IPS-NIHi7 (cell line): ENCODE measurements around the gene IL36B.
"Not testable (repeated sequence)": the region's sequence is repeated elsewhere in the genome, so short reads cannot be mapped to it uniquely, and the experiment has no call there.

Source experiments
- DNase-seq: peaks from one replicate; pipeline ENCODE4 v3.0.0; 2012; ENCODE audit warnings: mixed read lengths; ENCODE audit errors: extremely low spot score

IL36B gene

GRCh38 chr2:113052396-113052917 is at the start of gene IL36B:
Gene IL36B, minus strand, starts transcription at chr2:113052867.
- no peak for DNase-seq

GRCh38 chr2:113102133-113102532 is 49.5 kb upstream of the IL36B start:
- no peak for DNase-seq

- no peak for DNase-seq
These were observed 45.9 kb upstream of the IL36B start for GRCh38 chr2:113098532-113098931.

- no peak for DNase-seq
These were observed 45.4 kb upstream of the IL36B start for GRCh38 chr2:113098041-113098440.

GRCh38 chr2:113096842-113097618 is 44.4 kb upstream of the IL36B start:
- DNase-seq: not testable (repeated sequence)

- DNase-seq: not testable (repeated sequence)
These were observed 43.6 kb upstream of the IL36B start for GRCh38 chr2:113096306-113096705.

- no peak for DNase-seq
These were observed 40.9 kb upstream of the IL36B start for GRCh38 chr2:113093613-113093977.

- no peak for DNase-seq
These were observed 40.4 kb upstream of the IL36B start for GRCh38 chr2:113092864-113093612.

GRCh38 chr2:113091231-113091896 is 38.7 kb upstream of the IL36B start:
- no peak for DNase-seq

- no peak for DNase-seq
These were observed 37.2 kb upstream of the IL36B start for GRCh38 chr2:113089916-113090315.

GRCh38 chr2:113088213-113088992 is 35.7 kb upstream of the IL36B start:
- no peak for DNase-seq

GRCh38 chr2:113085542-113085941 is 32.9 kb upstream of the IL36B start:
- DNase-seq: no peak

- no peak for DNase-seq
These were observed 31.8 kb upstream of the IL36B start for GRCh38 chr2:113084249-113085000.

GRCh38 chr2:113083296-113083695 is 30.6 kb upstream of the IL36B start:
- no peak for DNase-seq

- DNase-seq: no peak
These were observed 29.0 kb upstream of the IL36B start for GRCh38 chr2:113081488-113082210.

- DNase-seq: peak; percentile 83
These were observed 27.5 kb upstream of the IL36B start for GRCh38 chr2:113080134-113080533.

GRCh38 chr2:113079131-113079530 is 26.5 kb upstream of the IL36B start:
- no peak for DNase-seq

GRCh38 chr2:113078350-113078839 is 25.7 kb upstream of the IL36B start:
- no peak for DNase-seq

GRCh38 chr2:113077921-113078320 is 25.3 kb upstream of the IL36B start:
- DNase-seq: no peak
